Breast epithelium (tissue), 4 donors: ENCODE data around the gene YTHDF1. TPM values are rescaled to one million over a fixed set of nuclear protein-coding genes. Genes with fewer than 3 reads are reported as not detected.

Source experiments
- DNase-seq, 2 donors: peaks; one replicate each; pipeline ENCODE4 v3.0.0-alpha.2; 2019; ENCODE audit warnings: low spot score in 2 of 2
- H3K27ac ChIP-seq, 2 donors: fragments of 200-600 bp; sonication (generic) in 1 of 2; one replicate each; pipeline ENCODE4 v1.5.1; 2016 to 2019; ENCODE audit warnings: mild to moderate bottlenecking in 1 of 2
- H3K27me3 ChIP-seq, 2 donors: fragments of 200-600 bp; sonication (generic) in 1 of 2; one replicate each; pipeline versions ENCODE4 v1.5.1 to v1.6.0; 2017 to 2019; ENCODE audit warnings: control low read depth in 1 of 2, mild to moderate bottlenecking in 1 of 2
- H3K36me3 ChIP-seq: fragments of 200-600 bp; one replicate; pipeline ENCODE4 v1.5.1; 2019
- H3K4me1 ChIP-seq, 2 donors: fragments of 200-600 bp; sonication (generic); one replicate each; pipeline ENCODE4 v1.5.1; 2016 to 2019; ENCODE audit warnings: control low read depth in 1 of 2
- H3K4me3 ChIP-seq, 3 donors: fragments of 200-600 bp; sonication (generic); 1 replicate in 2 of 3; 2 replicates in 1 of 3; pipeline ENCODE4 v1.5.1; 2016 to 2019; ENCODE audit warnings: mild to moderate bottlenecking in 3 of 3, moderate library complexity in 2 of 3
- H3K9me3 ChIP-seq, 2 donors: fragments of 200-600 bp; sonication (generic) in 1 of 2; one replicate each; pipeline ENCODE4 v1.5.1; 2016 to 2019; ENCODE audit warnings: control low read depth in 1 of 2
- POLR2A ChIP-seq: fragments of 450-650 bp; IDR thresholded peaks from one replicate; pipeline ENCODE4 v1.6.1; 2016; ENCODE audit warnings: antibody characterized with exemption, mild to moderate bottlenecking, moderate library complexity
- POLR2AphosphoS5 ChIP-seq, 3 donors: sonication (generic); formaldehyde crosslinking; IDR thresholded peaks; one replicate each; pipeline ENCODE4 v1.6.1; 2017; ENCODE audit warnings: antibody characterized with exemption in 3 of 3
- intact Hi-C: fragments of 100-400 bp; cut with DNase I; formaldehyde crosslinking; loops from one replicate; pipeline ENCODE4 v1.15.1; 2023; ENCODE audit warnings: low total_unique reads
- total RNA-seq, 3 donors: library from RNA; depleted of rRNA; stranded (reverse); fragments of >200 nt; gene quantifications; one replicate each; pipeline ENCODE4 v1.1.0, GENCODE V29; 2016
- TF ChIP-seq, protein P1 (sequence below), 3 donors: fragments of 450-650 bp; IDR thresholded peaks; one replicate each; pipeline ENCODE4 v1.5.1; 2016 to 2017; ENCODE audit warnings: antibody characterized with exemption in 3 of 3, mild to moderate bottlenecking in 3 of 3, moderate library complexity in 3 of 3

Gene YTHDF1
- total RNA-seq, 3 donors from 2014 or later: 23.0 to 32.8 (median 28.2) TPM

DNA sequence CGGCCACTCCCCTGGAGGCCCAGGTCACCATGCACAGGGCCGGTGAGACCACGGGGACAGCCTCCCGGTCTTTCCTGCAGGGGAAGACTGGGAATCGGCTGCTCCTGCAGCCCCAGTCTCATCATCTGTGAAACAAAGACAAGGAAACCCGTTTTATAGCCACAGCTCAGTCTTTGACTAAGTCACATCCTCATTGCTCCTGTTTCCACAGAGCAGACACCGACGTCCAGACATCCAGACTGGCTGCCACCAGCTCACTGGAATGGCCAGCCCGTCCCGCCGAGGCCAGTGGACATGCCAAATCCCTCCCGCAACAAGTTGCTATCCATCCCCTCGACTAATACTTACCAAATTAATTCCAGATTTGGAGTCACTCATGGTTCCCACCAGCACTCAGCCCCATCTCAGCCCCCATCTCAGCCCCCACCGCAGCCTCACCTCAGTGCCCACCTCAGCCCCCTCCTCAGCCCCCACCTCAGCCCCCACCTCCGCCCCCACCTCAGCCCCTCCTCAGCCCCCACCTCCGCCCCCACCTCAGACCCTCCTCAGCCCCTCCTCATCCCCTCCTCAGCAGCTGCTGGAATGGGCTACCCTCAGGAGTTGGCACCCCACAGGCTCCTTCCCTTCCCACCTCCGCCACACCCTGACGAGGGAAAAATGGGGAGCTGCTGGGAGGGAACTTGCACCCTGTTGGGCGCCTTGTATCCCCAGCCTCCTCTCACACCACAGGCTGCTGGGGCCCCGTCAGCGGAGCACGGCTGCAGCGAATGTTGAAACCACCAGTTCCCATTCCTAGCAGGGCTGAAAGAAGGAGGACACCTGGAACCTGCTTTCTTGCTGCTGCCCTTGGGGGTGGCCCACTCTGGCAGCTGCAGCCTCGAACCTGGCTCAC, 48.7 kb downstream of the YTHDF1 start:
- H3K36me3 ChIP-seq: no peaks in the 10 kb centered on the region
- peaks cover 0 to 65% of the 10 kb centered on the region in 2 donors for H3K27me3 ChIP-seq
- no peaks in the 10 kb centered on the region for H3K4me1 ChIP-seq
- no peak for DNase-seq
- intact Hi-C loops: no loop called here
- no peaks in the 10 kb centered on the region for H3K9me3 ChIP-seq
- TF ChIP-seq POLR2AphosphoS5 (IDR thresholded peaks at IDR 0.05) (no peak), POLR2A (no peak)
- TF ChIP-seq, protein P1, sequence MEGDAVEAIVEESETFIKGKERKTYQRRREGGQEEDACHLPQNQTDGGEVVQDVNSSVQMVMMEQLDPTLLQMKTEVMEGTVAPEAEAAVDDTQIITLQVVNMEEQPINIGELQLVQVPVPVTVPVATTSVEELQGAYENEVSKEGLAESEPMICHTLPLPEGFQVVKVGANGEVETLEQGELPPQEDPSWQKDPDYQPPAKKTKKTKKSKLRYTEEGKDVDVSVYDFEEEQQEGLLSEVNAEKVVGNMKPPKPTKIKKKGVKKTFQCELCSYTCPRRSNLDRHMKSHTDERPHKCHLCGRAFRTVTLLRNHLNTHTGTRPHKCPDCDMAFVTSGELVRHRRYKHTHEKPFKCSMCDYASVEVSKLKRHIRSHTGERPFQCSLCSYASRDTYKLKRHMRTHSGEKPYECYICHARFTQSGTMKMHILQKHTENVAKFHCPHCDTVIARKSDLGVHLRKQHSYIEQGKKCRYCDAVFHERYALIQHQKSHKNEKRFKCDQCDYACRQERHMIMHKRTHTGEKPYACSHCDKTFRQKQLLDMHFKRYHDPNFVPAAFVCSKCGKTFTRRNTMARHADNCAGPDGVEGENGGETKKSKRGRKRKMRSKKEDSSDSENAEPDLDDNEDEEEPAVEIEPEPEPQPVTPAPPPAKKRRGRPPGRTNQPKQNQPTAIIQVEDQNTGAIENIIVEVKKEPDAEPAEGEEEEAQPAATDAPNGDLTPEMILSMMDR (IDR thresholded peaks at IDR 0.05): no peak
- no peak overlapping the region for H3K27ac ChIP-seq
- no peak overlapping the region for H3K4me3 ChIP-seq

- Histone ChIP-seq H3K9me3 (no peaks in the 10 kb centered on the region), H3K27me3 (peaks cover 0 to 65% of the 10 kb centered on the region in 2 donors)
- no peak for DNase-seq
Measured at GRCh38 chr20:63166193-63167020, 49.5 kb downstream of the YTHDF1 start.

GRCh38 chr20:63165356-63166192, 50.4 kb downstream of the YTHDF1 start:
- DNase-seq: no peak
- H3K4me3 ChIP-seq: no peak overlapping the region
- TF ChIP-seq POLR2AphosphoS5 (IDR thresholded peaks at IDR 0.05): no peak
- TF ChIP-seq, protein P1 (IDR thresholded peaks at IDR 0.05): no peak
- TF ChIP-seq POLR2A: no peak

More at GRCh38 chr20:63166193-63167020, 49.5 kb downstream of the YTHDF1 start:
- no peak overlapping the region for H3K27ac ChIP-seq
- TF ChIP-seq POLR2AphosphoS5 (IDR thresholded peaks at IDR 0.05) (no peak), POLR2A (no peak)
- TF ChIP-seq, protein P1 (IDR thresholded peaks at IDR 0.05): no peak
- H3K4me1 ChIP-seq: no peaks in the 10 kb centered on the region
- H3K36me3 ChIP-seq: no peaks in the 10 kb centered on the region
- intact Hi-C loops: no loop called here
- H3K4me3 ChIP-seq: no peak overlapping the region

DNA sequence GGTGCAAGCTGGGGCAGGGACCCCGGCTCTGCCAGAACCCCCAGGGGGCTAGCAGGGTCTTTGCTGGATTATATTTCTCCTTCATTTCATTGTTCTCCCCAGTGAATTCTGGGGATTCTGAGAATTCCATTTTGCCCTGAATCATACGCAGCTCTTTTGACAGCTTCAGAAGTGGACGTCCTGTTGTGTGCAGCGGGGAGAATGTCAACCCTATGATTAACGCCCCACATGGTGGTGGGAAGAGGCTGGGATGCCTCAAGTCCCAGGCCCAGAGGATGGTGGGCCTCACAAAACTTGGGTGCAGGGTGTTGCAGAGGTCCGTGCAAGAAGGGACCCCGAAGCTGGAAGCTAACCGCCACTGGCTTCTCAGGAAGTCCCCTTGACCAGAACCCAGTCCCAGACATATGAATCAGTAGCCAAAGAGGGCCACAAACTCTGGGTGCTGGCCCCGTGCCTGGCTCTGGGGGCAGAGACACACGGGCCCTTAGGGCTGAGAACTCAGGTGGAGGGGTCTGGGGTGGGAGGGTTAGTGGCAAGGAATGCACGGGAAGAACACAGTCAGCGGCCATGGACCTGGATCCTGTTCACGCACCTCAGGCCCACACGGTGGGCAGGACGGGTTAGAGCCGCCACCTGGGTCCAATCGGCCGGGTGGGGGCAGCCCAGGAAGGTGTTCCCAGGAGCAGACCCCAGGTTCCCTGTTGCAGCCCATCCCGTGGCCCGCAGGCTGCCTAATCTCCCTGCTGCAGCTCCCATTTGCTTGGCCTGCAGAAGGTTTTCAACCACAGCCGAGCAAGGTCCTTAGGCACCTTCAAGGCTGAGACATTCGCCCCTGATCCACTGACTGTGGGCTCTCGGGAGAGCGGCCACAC, 51.2 kb downstream of the YTHDF1 start:
- Histone ChIP-seq H3K4me1 (no peaks in the 10 kb centered on the region), H3K27me3 (peaks cover 0 to 64% of the 10 kb centered on the region in 2 donors), H3K27ac (no peak overlapping the region), H3K9me3 (no peaks in the 10 kb centered on the region), H3K36me3 (no peaks in the 10 kb centered on the region), H3K4me3 (no peak overlapping the region)
- no peak for DNase-seq
- intact Hi-C loops: no loop called here
- TF ChIP-seq, protein P1 (IDR thresholded peaks at IDR 0.05): no peak
- no peak for TF ChIP-seq POLR2AphosphoS5 (IDR thresholded peaks at IDR 0.05)

More at GRCh38 chr20:63165356-63166192, 50.4 kb downstream of the YTHDF1 start:
- Histone ChIP-seq H3K36me3 (no peaks in the 10 kb centered on the region), H3K9me3 (no peaks in the 10 kb centered on the region), H3K27me3 (peaks cover 0 to 67% of the 10 kb centered on the region in 2 donors), H3K27ac (no peak overlapping the region), H3K4me1 (no peaks in the 10 kb centered on the region)
- intact Hi-C loops: no loop called here
